Ovary (tissue), 3 donors: Measurements from ENCODE around the gene FMO4.

Experiments
- EP300 ChIP-seq: sonication (generic); formaldehyde crosslinking; IDR thresholded peaks from one replicate; pipeline ENCODE4 v1.6.1; 2017; ENCODE audit warnings: antibody characterized with exemption
- TF ChIP-seq, protein P1 (sequence below), 3 donors: fragments of 450-650 bp in 2 of 3; fragments of 200-600 bp in 1 of 3; IDR thresholded peaks; one replicate each; pipeline versions ENCODE4 v1.5.1 to v1.8.0; 2016 to 2022; ENCODE audit warnings: antibody characterized with exemption in 3 of 3, mild to moderate bottlenecking in 1 of 3
- donor health status: DM: no; HTN: no; CAD: no.

DNA sequence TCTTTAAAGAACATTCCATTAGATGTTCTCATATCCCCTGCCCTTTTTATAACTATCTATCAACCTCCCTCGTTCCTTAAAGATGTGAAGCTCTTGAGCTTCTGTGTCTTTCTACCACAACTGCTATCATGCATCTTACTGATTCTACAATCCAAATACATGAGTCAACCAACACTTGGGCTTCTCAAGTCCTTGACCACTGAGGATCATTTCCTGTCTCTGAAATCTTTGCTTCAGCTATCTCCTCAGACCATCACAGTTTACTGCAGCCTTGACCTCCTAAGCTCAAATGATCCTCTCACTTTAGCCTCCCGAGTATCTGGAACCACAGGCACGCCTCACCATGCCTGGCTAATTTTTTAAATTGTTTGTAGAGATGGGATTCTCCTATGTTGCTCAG lies 75.2 kb downstream of the FMO4 start:
- TF ChIP-seq EP300: no peak
- TF ChIP-seq, protein P1, sequence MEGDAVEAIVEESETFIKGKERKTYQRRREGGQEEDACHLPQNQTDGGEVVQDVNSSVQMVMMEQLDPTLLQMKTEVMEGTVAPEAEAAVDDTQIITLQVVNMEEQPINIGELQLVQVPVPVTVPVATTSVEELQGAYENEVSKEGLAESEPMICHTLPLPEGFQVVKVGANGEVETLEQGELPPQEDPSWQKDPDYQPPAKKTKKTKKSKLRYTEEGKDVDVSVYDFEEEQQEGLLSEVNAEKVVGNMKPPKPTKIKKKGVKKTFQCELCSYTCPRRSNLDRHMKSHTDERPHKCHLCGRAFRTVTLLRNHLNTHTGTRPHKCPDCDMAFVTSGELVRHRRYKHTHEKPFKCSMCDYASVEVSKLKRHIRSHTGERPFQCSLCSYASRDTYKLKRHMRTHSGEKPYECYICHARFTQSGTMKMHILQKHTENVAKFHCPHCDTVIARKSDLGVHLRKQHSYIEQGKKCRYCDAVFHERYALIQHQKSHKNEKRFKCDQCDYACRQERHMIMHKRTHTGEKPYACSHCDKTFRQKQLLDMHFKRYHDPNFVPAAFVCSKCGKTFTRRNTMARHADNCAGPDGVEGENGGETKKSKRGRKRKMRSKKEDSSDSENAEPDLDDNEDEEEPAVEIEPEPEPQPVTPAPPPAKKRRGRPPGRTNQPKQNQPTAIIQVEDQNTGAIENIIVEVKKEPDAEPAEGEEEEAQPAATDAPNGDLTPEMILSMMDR (IDR thresholded peaks at IDR 0.05): no peak
